Measurements from ENCODE around the gene GSK3B.

The GSK3B gene

GRCh38 chr3:119776304-119776703 is 317.9 kb downstream of the GSK3B start:
- no peak overlapping the region for H2AFZ ChIP-seq (ENCODE audit: low read depth, low read length)
- H4K20me1 ChIP-seq (ENCODE audit: insufficient read depth, low read length) = no peaks in the 10 kb centered on the region
- no peak overlapping the region for H3K4me2 ChIP-seq (ENCODE audit: insufficient read depth, low read length)
- H3K36me3 ChIP-seq (ENCODE audit: insufficient read depth, low read length) = no peaks in the 10 kb centered on the region
- H3K79me2 ChIP-seq (ENCODE audit: insufficient read depth, low read length) = no peaks in the 10 kb centered on the region
- no peak overlapping the region for H3K9ac ChIP-seq (ENCODE audit: low read depth, low read length)
- ATAC-seq (ENCODE audit: insufficient read depth, low read depth) (no peak), DNase-seq (no peak)
- H3K27ac ChIP-seq (ENCODE audit: low read length) = no peak overlapping the region
- TF ChIP-seq CTCF (IDR thresholded peaks at IDR 0.05; ENCODE audit: borderline replicate concordance, extremely low read depth, low read length, poor library complexity, severe bottlenecking) = no peak
- no peak for TF ChIP-seq EZH2 (IDR thresholded peaks at IDR 0.05; ENCODE audit: borderline replicate concordance, low read depth, low read length, severe bottlenecking)
- no peaks in the 10 kb centered on the region for H3K9me3 ChIP-seq (ENCODE audit: insufficient read depth, low read length, severe bottlenecking)
- peaks cover 4% of the 10 kb centered on the region for H3K27me3 ChIP-seq (ENCODE audit: insufficient read depth, low read length, poor library complexity)
- no peaks in the 10 kb centered on the region for H3K4me1 ChIP-seq (ENCODE audit: insufficient read depth, low read length)
- H3K4me3 ChIP-seq (ENCODE audit: low read depth in 1 of 2, low read length in 2 of 2) = no peak overlapping the region

- no peak for ATAC-seq (ENCODE audit: insufficient read depth, low read depth)
- H3K4me3 ChIP-seq (ENCODE audit: low read depth in 1 of 2, low read length in 2 of 2) = no peak overlapping the region
- H3K4me1 ChIP-seq (ENCODE audit: insufficient read depth, low read length) = no peaks in the 10 kb centered on the region
- H3K9ac ChIP-seq (ENCODE audit: low read depth, low read length) = no peak overlapping the region
- H3K9me3 ChIP-seq (ENCODE audit: insufficient read depth, low read length, severe bottlenecking) = no peaks in the 10 kb centered on the region
- H3K4me2 ChIP-seq (ENCODE audit: insufficient read depth, low read length) = no peak overlapping the region
- no peak overlapping the region for H2AFZ ChIP-seq (ENCODE audit: low read depth, low read length)
- no peaks in the 10 kb centered on the region for H4K20me1 ChIP-seq (ENCODE audit: insufficient read depth, low read length)
- no peaks in the 10 kb centered on the region for H3K79me2 ChIP-seq (ENCODE audit: insufficient read depth, low read length)
- TF ChIP-seq CTCF (IDR thresholded peaks at IDR 0.05; ENCODE audit: borderline replicate concordance, extremely low read depth, low read length, poor library complexity, severe bottlenecking) (no peak), EZH2 (IDR thresholded peaks at IDR 0.05; ENCODE audit: borderline replicate concordance, low read depth, low read length, severe bottlenecking) (no peak)
- no peaks in the 10 kb centered on the region for H3K36me3 ChIP-seq (ENCODE audit: insufficient read depth, low read length)
- H3K27me3 ChIP-seq (ENCODE audit: insufficient read depth, low read length, poor library complexity) = peaks cover 6% of the 10 kb centered on the region
- H3K27ac ChIP-seq (ENCODE audit: low read length) = no peak overlapping the region
- DNase-seq = no peak
Measured at GRCh38 chr3:119774444-119774843, 319.8 kb downstream of the GSK3B start.

All from DND-41 (cell line).